Measurements from ENCODE around the gene GYPE. TPM values are rescaled to one million over a fixed set of nuclear protein-coding genes. Genes with fewer than 3 reads are reported as not detected.

Gene GYPE
- total RNA-seq, 1 donor from 2014 or later: not detected

Other genes with a start within 250 kb of the GYPE start
- gene FREM3, start 204.9 kb downstream of the GYPE start, total RNA-seq: not detected in 3 replicates
- not detected in 3 replicates for gene GYPB, start 113.8 kb upstream of the GYPE start, total RNA-seq
- not detected in 3 replicates for gene GYPA, start 235.2 kb upstream of the GYPE start, total RNA-seq